Fibroblast of the aortic adventitia (primary cell): ENCODE results near the gene ADGRF5. TPM values are rescaled to one million over a fixed set of nuclear protein-coding genes. Genes with fewer than 3 reads are reported as not detected.

Experiments used
- DNase-seq: peaks from one replicate; pipeline ENCODE4 v3.0.0-alpha.2; 2010; ENCODE audit warnings: low read depth
- H3K4me3 ChIP-seq: 2 replicates; pipeline ENCODE4 v1.5.1; 2011; ENCODE audit warnings: low read depth, mild to moderate bottlenecking, control low read depth, low read length, moderate library complexity
- total RNA-seq: library from RNA; depleted of rRNA; stranded (reverse); fragments of >200 nt; gene quantifications from 2 replicates; pipeline ENCODE4 v1.2.3, GENCODE V29; 2012; ENCODE audit warnings: low replicate concordance
- TF ChIP-seq, protein P1 (sequence below): IDR thresholded peaks from 2 replicates; pipeline ENCODE4 v1.5.1; 2011; ENCODE audit warnings: mild to moderate bottlenecking, low read length, control low read depth, inconsistent platforms; ENCODE audit not compliant: insufficient read depth

Gene ADGRF5
- total RNA-seq, 1 donor: under 0.01 TPM

- TF ChIP-seq, protein P1, sequence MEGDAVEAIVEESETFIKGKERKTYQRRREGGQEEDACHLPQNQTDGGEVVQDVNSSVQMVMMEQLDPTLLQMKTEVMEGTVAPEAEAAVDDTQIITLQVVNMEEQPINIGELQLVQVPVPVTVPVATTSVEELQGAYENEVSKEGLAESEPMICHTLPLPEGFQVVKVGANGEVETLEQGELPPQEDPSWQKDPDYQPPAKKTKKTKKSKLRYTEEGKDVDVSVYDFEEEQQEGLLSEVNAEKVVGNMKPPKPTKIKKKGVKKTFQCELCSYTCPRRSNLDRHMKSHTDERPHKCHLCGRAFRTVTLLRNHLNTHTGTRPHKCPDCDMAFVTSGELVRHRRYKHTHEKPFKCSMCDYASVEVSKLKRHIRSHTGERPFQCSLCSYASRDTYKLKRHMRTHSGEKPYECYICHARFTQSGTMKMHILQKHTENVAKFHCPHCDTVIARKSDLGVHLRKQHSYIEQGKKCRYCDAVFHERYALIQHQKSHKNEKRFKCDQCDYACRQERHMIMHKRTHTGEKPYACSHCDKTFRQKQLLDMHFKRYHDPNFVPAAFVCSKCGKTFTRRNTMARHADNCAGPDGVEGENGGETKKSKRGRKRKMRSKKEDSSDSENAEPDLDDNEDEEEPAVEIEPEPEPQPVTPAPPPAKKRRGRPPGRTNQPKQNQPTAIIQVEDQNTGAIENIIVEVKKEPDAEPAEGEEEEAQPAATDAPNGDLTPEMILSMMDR: no peak
- H3K4me3 ChIP-seq: no peak overlapping the region
- peak; percentile 61 for DNase-seq
Measured at GRCh38 chr6:46932526-46933319, 11.0 kb upstream of the ADGRF5 start.

GRCh38 chr6:46931416-46931815, 9.7 kb upstream of the ADGRF5 start:
- TF ChIP-seq, protein P1: no peak
- DNase-seq: no peak
- no peak overlapping the region for H3K4me3 ChIP-seq

DNA sequence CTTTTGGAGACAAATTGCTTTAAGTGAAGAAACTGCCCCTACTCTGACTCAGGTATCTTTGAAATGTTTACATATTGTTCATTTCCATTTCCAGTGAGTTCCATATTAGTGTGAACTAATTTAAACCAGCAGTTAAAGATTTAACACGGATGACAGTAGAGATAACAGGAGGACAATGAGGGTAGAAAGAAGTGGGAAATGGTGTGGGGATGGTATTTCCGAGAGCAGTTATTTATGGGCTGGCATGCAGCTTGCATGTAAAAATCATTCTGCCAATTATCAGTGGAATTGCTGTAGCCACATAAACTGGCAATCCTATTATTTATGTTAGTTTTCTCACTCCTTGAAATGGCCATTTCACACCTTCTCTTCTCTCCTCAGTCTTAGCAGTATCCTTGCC, 8.6 kb upstream of the ADGRF5 start:
- TF ChIP-seq, protein P1: no peak
- no peak overlapping the region for H3K4me3 ChIP-seq

GRCh38 chr6:46927066-46927465, 5.3 kb upstream of the ADGRF5 start:
- peak; percentile 6 for DNase-seq
- TF ChIP-seq, protein P1: no peak
- no peak overlapping the region for H3K4me3 ChIP-seq

More for the DNA sequence above, 8.6 kb upstream of the ADGRF5 start:
- no peak for DNase-seq

DNA sequence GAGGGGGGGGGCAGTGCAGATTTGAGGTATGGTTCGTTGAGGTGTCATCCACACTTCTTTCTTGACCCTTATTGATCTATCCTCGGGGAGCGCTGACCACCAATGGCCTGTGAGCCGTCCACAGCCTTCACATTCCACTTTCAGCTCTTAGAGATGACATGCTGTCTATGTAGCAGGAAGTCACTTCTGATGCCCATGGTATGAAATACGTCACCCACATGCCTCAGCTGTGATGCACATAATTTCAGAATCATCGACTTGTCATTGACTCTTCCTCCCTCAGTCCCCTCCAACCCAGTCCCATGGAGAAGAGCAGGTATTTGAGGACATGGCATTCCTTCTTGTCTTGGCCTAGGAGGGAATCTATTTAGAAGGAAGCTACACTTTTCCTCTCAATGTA, 4.7 kb upstream of the ADGRF5 start:
- TF ChIP-seq, protein P1: no peak
- no peak for DNase-seq

GRCh38 chr6:46925563-46926253, 4.0 kb upstream of the ADGRF5 start:
- peak; percentile 92 for DNase-seq
- TF ChIP-seq, protein P1: no peak
- H3K4me3 ChIP-seq: no peak overlapping the region

More for the DNA sequence above, 4.7 kb upstream of the ADGRF5 start:
- no peak overlapping the region for H3K4me3 ChIP-seq
